HG02938 (cell line): ENCODE results near the gene NDUFV2.
A peak's percentile ranks its signal among the peaks of the same experiment; 100 is the strongest.
"Not testable (repeated sequence)": the region's sequence is repeated elsewhere in the genome, so short reads cannot be mapped to it uniquely, and the experiment has no call there.

ENCODE experiments used
- ATAC-seq: cut with Tn5 transposase; IDR thresholded peaks from one replicate; pipeline ENCODE4 v1.9.1; 2021; ENCODE audit warnings: mild to moderate bottlenecking, moderate library complexity; ENCODE audit not compliant: unreplicated experiment

NDUFV2 gene

DNA sequence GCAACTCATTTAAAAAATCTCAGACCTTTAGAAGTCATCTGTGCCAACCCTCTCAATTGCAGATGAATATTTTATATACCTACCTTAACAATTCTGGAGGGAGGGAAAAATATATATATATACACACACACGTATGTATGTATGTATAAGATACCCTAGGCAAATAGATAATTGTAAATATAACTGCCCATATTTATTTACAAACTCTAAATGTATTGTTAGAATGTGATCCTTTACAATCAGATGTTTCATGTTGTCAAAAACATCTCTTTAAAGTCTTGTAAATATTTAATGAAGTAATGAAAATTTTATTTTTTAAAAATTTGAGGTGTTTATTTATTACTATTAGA, 45.7 kb downstream of the NDUFV2 start:
- ATAC-seq = no peak

DNA sequence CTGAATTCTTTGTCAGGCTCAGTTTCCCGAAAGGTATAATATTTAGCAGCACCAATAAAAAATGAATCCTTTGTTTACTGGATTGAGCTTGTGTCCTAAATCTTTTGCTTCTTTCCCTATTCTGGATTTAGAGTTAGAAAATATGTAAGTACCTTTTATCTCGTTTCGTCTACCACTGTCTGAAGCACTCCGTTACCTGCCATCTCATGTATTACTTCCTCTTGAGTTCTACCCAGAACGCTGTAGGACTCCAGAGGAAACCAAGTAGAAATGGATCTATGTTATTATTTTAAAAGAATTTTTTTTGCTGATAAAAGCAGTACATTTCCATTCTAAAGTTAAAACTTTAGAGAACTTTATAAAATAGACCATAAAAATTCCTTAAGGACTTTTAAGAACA, 47.6 kb downstream of the NDUFV2 start:
- ATAC-seq = no peak

DNA sequence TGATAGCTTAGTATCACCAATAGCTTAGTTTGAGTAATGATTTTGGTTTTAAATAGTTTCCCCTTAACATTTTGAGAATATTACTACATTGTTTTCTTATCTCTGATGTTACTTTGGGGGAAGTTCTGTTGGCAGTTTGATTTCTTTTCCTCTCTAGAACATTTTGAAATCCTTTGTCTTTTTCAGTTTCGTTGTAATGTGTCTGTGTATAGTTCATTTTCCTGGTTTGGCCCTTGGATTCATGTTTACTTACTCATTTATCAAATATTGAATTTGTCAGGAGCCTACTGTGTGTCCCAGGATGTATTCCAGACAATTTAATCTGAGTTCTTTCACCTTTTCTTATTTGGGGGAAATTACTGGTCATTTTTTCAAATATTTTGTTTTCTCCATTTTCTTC, 50.8 kb downstream of the NDUFV2 start:
- no peak for ATAC-seq

DNA sequence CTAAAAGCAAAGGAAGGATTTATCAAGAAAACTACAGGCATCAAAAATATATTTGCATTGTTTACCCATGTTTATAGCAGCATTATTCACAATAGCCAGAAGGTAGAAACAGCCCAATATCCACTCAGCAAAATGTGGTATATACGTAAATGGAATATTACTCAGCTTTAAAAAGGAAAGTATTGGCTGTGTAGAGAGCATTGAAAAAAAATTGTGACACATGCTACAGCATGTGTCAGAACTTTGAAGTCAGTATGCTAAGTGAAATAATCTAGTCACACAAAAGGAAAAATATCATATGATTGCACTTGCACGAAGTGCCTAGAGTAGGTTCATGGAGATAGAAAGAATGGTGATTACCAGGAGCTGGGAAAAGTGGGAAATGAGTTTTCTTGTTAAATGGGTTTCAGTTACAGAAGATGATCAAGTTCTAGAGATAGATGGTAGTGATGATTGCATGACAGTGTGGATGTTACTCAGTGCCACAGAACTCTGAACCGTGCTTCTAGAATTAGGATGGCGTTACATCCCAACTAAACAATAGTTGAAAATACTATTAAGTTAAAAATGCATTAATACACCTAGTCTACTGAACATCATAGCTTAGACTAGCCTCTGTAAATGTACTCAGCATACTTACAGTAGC, 54.2 kb downstream of the NDUFV2 start:
- no peak for ATAC-seq

DNA sequence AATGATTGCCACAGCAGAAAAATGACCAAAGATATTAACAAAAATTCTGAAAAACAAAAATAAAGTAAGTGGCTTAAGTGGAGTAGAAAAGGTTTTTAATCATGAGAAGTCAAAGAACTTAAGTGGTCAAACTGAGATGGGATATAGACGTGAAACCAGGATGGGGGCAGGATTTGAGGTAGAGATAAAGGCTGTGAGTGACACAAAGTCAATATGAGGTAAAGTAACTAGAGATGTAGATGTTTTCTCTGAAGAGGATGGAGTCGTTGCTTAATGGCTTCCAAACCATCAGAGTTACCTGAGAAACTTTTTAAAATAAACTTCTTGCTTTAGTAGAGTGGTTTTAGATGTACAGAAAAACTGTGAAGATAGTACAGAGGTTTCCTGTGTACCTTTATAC, 55.3 kb downstream of the NDUFV2 start:
- no peak for ATAC-seq

DNA sequence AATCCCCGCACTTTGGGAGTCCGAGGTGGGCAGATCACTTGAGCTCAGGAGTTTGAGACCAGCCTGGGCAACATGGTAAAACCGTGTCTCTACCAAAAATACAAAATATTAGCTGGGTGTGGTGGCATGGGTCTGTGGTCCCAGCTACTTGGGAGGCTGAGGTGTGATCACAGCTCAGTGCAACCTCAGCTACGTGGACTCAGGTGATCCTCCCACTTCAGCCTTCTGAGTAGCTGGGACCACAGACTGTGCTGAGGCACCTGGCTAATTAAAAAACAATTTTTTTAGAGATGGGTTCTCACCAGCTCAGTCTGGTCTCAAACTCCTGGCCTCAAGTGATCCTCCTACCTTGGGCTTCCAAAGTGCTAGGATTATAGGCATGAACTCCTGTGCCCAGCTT, 57.5 kb downstream of the NDUFV2 start:
- no peak for ATAC-seq

DNA sequence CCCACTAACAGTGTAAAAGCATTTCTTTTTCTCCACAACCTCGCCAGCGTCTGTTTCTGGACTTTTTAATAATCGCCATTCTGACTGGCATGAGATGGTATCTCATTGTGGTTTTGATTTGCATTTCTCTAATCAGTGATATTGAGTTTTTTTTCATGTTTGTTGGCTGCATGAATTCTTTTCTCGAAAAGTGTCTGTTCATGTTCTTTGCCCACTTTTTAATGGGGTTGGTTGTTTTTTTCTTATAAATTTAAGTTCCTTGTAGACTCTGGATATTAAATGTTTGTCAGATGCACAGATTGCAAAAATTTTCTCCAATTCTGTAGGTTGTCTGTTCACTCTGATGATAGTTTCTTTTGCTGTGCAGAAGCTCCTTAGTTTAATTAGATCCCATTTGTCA, 60.2 kb downstream of the NDUFV2 start:
- ATAC-seq = not testable (repeated sequence)

DNA sequence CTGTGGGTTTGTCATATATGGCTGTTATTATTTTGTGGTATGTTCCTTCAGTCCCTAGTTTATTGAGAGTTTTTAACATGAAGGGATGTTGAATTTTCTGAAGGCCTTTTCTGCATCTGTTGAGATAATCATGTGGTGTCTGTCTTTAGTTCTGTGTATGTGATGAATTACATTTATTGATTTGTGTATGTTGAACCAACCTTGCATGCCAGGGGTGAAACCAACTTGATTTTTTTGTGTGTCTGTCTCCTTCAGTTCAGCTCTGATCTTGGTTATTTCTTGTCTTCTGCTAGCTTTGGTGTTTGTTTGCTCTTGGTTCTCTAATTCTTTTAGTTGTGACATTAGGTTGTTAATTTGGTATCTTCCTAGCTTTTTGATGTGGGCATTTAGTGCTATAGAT, 61.6 kb downstream of the NDUFV2 start:
- not testable (repeated sequence) for ATAC-seq

DNA sequence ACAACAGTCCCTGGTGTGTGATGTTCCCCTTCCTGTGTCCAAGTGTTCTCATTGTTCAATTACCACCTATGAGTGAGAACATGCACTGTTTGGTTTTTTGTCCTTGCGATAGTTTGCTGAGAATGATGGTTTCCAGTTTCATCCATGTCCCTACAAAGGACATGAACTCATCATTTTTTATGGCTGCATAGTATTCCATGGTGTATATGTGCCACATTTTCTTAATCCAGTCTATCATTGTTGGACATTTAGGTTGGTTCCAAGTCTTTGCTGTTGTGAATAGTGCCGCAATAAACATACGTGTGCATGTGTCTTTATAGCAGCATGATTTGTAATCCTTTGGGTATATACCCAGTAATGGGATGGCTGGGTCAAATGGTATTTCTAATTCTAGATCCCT, 63.4 kb downstream of the NDUFV2 start:
- ATAC-seq = not testable (repeated sequence)

DNA sequence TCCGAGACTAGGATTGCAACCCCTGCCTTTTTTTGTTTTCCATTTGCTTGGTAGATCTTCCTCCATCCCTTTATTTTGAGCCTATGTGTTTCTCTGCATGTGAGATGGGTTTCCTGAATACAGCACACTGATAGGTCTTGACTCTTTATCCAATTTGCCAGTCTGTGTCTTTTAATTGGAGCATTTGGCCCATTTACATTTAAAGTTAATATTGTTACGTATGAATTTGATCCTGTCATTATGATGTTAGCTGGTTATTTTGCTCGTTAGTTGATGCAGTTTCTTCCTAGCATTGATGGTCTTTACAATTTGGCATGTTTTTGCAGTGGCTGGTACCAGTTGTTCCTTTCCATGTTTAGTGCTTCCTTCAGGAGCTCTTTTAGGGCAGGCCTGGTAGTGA, 67.0 kb downstream of the NDUFV2 start:
- ATAC-seq = not testable (repeated sequence)

DNA sequence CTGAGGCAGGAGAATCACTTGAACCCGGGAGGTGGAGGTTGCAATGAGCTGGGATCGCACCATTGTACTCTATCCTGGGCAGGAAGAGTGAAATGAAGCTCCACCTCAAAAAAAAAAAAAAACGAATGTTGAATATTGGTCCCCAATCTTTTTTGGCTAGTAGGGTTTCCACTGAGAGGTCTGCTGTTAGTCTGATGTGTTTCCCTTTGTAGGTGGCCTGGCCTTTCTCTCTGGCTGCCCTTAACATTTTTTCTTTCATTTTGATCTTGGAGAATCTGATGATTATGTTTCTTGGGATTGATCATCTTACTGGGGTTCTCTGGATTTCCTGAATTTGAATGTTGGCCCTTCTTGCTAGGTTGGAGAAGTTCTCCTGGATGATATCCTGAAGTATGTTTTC, 69.4 kb downstream of the NDUFV2 start:
- ATAC-seq = not testable (repeated sequence)

DNA sequence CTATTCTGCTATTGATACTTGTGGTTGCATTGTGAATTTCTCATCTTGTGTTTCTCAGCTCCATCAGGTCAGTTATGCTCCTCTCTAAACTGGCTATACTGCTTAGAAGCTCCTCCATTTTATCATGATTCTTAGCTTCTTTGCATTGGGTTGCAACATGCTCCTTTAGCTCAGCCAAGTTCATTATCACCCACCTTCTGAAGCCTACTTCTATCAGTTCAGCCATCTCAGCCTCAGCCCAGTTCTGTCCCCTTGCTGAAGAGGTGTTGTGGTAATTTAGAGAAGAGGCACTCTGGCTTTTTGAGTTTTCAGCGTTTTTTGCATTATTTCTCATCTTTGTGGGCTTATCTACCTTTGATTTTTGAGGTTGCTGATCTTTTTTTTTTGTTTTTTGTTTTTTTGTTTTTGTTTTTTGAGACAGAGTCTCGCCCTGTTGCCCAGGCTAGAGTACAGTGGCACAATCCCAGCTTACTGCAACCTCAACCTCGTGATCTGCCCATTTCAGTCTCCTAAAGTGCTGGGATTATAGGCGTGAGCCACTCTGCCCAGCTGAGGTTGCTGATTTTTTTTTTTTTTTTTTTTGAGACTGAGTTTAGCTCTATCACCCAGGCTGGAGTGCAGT, 70.1 kb downstream of the NDUFV2 start:
- ATAC-seq = no peak

DNA sequence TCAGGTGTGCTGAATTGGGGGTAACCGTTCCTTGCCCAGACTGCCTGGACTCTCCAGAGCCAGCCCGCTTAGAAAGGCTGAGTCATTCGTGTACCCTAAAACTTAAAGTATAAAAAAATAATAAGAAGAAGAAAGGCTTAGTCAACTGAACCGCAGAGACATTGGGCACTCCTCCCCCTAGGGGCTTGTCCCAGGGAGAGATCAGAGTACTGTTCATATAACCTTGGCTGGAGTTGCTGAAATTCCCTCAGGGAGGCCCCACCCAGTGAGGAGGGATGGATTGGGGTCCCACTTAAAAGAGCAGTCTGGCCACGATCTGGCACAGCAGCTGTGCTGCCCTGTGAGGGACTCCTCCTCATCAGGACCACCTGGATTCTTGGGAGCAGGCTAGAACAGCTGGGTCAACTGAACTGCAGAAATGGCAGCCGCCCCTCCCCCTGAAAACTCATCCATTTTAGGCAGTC, 71.3 kb downstream of the NDUFV2 start:
- peak; percentile 64 for ATAC-seq

DNA sequence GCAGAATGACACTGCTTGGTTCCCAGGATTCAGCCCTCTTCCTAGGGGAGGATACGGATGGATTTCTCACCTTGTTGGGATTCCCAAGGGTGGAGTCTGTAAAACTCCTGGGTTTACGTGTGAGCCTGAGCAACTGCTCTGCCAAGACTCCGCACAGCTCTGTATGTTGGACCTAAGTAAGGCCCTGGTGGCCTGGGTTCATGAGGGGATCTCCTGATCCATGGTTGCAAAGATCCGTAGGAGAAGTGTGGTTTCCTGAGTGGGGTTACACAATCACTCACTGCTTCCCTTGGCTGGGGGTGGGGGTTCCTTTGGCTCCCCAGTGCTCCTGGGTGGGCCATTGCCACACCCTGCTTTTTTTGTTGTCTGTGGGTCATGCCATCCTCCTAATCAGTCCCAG, 71.8 kb downstream of the NDUFV2 start:
- no peak for ATAC-seq

DNA sequence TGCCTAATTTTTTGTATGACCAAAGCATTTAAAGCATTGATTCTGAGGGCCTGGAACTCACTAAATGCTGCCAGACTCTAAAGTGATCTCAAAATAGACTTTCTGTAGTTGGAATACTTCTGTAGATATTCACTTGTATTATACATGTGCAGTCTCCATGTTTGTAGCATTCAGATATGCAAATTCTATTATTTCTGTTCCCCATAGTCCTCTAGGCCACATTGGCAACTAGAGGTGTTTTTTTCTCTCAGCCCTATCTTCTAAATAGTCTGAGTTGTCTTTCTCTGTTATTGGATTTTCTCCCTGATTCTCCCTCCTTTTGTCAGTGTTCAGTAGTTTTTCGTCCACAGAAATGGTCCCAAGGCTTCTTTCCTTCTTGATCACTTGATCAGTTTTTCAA, 72.6 kb downstream of the NDUFV2 start:
- ATAC-seq = no peak

DNA sequence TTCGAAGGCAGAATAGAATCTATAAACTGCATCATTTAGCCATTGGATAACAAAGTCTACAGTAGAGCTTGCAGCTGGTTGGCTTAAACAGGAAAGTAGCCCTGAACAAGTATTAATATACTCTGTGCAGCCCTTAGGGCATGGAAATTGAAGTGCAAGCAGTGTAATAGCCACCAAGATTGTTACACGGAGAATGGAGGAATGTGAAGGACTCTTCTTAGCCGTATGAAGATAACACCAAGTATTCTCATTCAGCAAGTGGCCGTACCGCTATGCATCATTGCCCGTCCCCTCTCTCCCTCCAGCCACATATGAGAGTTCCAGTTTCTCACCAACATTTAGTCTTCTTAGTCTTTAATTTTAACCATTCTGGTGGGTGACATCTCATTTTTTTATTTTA, 74.5 kb downstream of the NDUFV2 start:
- ATAC-seq = no peak

DNA sequence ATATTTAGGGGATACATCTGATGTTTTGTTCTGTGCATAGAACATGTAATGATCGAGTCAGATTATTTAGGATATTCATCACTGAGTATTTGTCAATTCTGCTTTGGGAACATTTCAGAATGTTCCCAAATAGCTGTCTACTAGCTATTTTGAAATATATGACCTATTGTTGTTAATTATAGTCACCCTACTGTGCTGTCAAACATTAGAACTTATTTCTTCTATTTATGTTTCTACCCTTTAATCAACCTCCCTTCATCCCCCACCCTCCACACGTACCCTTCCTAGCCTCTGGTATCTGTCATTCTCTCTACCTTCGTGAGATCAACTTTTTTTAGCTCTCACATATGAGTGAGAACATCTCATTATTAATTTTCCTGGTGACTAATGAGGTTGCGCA, 75.0 kb downstream of the NDUFV2 start:
- ATAC-seq = no peak

DNA sequence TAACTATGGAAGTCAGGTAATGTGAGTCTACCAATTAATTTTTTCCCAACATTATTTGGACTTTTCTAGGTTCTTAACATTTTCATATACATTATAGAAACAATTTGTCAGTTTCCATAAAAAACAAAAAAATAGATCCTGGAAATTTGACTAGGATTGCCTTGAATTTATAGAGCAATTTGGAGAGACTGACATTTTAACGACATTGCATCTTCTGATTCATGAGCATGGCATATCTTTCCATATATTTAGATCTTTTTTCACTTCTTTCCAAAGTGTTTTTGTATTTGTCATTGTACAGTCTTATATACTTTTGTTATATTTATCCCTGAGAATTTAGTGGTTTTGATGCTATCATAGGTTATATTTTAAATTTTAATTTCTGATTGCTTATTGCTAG, 76.1 kb downstream of the NDUFV2 start:
- no peak for ATAC-seq

DNA sequence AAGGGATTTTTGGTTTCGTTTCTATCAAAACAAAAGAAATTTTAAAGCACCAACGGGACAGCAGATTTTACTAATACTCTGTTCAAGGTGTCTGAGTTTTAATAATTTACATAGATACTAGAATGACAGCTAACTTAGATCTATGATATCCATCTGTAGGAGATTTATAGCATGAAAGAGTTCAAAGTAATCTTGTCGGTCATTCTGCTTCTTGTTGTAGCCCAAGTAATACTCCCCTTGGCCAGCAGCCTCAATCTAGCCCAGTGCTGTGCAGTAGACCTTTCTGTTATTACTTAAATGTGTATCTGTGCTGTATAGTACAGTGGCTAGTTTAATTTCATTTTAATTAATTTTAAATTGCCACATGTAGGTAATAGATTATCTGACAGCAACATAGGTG, 78.8 kb downstream of the NDUFV2 start:
- no peak for ATAC-seq

DNA sequence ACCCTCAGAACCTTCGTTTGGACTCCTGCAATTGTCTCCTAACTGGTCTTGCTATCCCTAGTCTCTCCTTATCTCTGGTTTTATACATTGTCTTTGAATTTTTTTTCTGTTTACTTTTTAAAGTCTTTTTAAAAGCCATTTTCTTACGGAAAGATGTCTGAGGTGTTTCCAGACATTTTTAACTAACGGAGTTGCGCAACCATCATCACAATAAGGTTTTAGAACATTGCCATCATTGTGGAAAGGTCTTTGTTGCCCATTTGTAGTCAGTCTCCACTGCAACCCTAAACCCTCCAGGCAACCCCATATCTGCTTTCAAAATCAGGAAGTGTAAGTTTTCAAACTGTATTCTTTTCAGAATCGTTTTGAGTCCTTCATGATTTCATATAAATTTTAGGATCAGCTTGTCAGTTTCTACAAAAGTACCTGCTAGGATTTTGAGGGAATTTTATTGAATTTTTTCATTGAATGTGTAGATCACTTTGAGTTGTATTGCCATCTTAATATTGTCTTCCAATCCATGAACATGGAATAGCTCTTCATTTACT, 80.4 kb downstream of the NDUFV2 start:
- no peak for ATAC-seq
